IPS-NIHi7 (cell line): ENCODE results near the gene LRRC75A.
"Not testable (repeated sequence)": the region's sequence is repeated elsewhere in the genome, so short reads cannot be mapped to it uniquely, and the experiment has no call there.

Experiments used
- DNase-seq: peaks from one replicate; pipeline ENCODE4 v3.0.0; 2012; ENCODE audit warnings: mixed read lengths; ENCODE audit errors: extremely low spot score

The LRRC75A gene

GRCh38 chr17:16450028-16450427, 42.0 kb downstream of the LRRC75A start:
- no peak for DNase-seq

DNA sequence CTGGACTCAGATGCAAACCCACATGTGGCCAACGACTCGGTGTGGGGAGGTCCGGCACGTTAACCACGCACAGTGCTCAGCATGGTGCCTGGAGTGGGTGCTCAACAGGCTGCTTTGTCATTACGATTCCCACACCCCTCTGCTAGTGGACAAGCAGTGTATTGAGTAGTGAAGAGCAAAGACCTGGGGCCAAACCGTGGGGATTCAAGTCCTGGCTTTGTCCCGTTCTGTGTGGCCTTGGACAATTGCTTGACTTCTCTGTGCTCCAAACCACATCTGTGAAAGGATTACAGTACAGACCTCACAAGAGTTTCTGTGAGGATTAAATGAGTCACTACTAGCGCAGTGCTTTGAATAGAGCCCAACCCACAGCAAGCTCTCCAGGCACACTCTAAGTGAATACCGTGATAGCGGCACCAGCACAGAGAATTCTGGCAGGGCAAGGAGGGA, 42.8 kb downstream of the LRRC75A start:
- DNase-seq, result no peak

GRCh38 chr17:16448490-16448889, 43.5 kb downstream of the LRRC75A start:
- DNase-seq, result no peak

DNA sequence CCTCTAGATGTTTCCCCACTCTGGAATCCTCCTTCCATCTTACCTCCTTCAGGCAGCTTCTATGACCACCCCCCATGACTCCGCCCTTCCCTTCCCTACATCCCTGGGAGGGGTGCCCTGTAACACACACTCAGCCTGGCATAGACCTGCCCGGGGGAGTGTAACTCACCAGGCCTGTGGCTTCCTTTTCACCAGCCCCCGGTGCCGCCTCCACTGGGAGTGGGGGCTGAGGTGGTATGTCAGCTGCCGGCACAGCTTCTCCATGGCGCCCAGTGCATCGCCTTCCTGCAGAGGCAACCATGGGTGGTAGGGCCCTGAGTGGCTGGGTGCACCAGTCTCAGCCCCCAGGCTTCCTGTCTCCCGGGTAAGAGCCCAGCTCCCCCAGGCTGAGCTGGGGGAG, 44.3 kb downstream of the LRRC75A start:
- no peak for DNase-seq

- no peak for DNase-seq
Measured at GRCh38 chr17:16446338-16446983, 45.5 kb downstream of the LRRC75A start.

GRCh38 chr17:16444258-16444886, 47.6 kb downstream of the LRRC75A start:
- no peak for DNase-seq

DNA sequence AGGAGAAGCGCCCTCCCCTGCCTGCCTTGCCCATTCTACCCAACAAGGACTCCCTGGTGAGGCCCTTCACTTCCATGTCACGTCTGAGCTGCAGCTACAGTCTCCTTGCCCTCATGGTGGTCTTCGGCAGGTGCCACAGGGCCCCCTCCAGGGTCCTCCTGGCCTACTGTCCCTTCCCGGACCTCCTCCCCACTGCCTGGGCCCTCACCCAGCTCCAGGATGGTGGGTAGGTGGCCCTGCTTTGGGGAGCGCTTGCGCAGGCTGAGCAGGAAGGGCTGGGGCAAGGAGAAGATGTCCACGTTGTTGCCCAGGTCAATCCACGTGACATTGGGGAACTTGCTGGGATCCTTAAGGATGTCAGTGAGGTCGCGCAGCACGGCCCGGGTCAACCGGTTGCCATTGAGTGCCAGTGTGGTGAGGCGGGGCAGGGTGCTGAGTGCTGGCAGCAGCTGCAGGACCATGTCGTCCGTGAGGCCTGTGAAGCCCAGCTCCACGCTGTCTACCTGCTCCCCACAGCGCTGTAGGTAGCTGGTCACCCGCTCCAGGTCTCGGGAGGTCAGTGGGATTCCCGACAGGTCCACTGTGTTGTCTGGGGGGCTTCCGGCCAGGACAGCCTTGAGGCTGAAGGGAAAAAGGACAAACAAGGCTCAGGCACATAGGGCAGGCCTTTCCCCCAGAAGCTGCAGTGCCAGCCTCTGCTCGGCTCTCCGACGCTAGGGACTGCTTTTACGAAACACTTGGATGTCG, 48.3 kb downstream of the LRRC75A start:
- no peak for DNase-seq

DNA sequence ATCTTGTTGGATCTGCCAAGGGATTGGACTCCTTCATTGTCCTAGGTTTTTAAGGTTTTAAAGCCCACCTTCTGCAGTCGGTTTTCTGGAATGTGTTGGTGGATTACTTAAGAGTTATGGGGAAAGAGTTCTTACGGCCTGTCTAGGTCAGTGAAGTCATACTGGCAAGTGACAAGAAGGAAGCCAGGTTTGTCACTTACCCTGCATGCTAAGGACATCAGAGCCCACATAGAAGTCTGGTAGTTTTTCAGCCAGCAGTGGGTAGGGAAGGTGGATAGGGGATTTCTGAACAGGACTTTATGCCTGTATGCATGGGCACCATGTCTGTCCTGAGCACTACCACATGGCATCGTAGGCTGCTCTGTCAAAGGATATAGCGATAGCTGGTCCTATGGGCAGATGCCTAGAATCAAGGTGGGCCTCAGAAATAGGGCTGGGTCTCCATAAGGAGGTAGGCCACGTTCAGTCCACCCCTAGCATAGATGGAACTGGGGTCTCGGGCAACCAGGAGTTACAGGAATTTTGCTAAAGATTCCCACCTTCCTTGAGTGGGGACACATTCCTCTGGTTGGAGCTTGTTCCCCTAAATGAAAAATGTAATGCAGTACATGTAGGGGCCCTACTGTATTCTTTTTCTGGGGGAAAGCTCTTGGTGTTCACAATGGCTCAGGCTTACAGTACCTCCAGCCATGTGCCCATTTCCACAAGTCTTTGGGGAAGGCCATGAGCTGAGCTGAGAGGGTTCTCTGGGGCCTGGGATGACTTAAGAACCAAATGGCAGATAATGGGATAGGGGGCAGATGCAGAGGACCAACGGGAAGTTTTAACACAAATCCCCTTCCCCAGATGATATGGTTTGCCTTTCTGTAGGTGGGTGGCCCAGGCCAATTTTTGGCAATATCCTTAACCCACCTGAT, 49.1 kb downstream of the LRRC75A start:
- DNase-seq, result no peak

DNA sequence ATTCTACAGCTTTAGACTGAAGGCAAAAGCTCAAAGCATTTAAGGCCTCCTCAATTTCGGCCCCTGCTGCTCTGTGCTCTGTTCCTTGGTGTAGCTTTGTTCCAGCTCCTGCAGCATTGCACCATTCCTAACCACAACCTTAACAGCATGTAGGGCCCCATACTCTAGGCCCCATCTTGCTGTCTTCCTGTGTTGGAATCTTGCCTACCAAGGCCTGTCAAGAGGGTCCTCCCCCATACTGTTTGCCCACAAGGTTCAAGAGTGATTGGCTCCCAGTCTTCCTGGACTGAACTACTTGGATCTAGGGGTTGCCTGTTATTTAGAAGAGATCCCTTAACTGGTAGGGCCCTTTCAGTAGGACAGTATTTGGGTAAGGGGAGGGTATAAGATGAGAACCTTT, 49.9 kb downstream of the LRRC75A start:
- no peak for DNase-seq

GRCh38 chr17:16440901-16441629, 50.9 kb downstream of the LRRC75A start:
- DNase-seq, result no peak

DNA sequence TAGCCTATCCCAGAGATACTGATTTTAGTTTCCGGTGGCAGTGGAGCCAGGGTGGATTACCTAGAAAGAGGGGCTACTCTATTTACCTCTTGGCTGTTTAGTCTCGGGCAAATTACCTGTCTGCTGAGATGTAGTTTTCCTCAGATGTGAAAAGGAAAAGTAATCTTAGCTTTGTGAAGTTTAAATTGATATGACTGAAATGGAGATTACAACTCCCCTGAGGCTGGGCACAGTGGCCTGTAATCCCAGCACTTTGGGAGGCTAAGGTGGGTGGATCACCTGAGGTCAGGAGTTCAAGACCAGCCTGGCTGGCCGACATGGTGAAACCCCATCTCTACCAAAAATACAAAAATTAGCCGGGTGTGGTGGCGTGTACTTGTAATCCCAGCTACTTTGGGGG, 51.6 kb downstream of the LRRC75A start:
- not testable (repeated sequence) for DNase-seq

- DNase-seq, result no peak
Measured at GRCh38 chr17:16439811-16440351, 52.1 kb downstream of the LRRC75A start.

GRCh38 chr17:16439303-16439791, 52.6 kb downstream of the LRRC75A start:
- no peak for DNase-seq

DNA sequence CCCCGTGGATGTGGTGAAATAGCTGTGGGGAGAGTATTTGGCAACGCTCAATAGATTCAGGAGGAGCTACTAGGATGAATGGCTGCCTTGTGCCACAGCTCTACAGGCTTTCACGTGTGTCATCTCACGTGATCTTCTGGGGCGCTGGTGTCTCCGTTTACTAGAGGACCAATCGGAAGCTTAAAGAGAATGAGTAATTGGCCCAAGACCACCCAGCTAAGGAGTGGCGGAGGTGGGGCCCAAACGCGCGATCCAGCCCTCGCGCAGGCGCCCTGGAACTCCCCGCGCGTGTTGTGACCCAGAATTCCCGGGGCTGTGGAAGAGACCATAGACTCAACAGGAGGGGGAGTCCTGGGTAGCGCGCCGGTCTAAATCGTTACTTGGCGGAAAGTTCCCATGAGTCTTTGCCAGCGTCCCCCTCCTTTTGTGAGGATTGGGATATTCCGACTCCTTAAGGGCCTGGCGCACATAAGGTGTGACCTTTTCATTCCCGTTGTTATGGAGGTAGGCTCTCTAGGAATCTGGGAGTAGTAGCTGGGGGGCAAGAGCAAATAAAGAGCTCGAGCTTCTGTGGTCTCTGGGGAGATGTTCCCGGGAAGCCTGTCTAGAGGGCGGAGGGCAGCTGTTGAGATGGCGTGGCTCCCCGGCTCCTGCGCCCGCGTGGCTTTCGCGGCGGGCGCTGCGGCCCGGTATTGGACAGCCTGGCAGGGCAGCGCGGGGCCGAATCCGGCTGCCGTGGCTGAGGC, 53.3 kb downstream of the LRRC75A start:
- peak; percentile 99 for DNase-seq

- no peak for DNase-seq
Measured at GRCh38 chr17:16438173-16438556, 53.8 kb downstream of the LRRC75A start.

- DNase-seq, result no peak
Measured at GRCh38 chr17:16437083-16437482, 54.9 kb downstream of the LRRC75A start.

DNA sequence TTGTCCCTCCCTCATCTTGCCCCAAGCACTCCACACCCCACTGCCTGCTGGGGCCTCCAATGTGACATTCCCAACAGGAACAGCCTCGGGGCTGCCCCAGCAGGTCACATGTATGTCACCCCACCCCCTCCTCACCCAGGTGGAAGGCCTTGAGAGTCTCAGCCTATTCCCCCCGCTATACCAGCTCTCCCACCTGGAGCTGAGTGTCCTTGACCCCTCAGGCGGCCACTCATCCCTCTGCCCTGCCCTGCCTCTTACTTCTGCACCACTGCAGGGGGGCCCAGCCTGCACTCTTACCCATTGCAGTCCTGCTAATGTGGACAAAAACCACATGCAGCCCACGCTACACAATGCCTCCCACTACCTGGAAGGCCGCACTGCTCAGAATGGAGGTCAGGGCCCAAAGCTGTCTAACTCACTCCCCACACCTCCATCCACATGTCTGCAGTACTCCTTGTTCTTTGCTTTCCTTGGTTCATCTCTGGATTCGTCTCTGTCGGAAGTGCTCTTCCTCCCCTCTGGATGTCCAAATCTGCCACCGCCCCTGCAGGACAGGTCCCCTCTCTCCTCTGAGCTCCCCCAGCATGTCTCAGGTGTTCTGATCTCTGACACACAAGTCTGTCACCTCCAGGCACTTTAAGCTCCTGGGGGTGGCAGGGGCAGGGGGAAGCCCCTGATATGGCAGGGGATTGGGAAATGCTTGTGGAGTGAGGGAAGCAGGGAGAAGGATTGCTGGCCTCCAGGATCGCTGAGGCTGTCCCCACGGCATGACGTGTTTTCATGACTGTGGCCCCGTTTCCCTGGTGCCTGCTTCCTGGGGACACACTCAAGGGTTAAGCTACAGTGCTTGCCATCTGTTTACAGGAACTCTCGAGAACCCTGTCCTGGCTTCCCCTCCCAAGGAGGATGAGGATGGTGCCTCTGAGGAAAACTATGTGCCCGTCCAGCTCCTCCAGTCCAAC, 55.8 kb downstream of the LRRC75A start:
- DNase-seq, result no peak

- no peak for DNase-seq
Measured at GRCh38 chr17:16434662-16435061, 57.3 kb downstream of the LRRC75A start.

- DNase-seq, result no peak
Measured at GRCh38 chr17:16433514-16433913, 58.5 kb downstream of the LRRC75A start.
